ENCODE data around the gene OAS2. TPM values are rescaled to one million over a fixed set of nuclear protein-coding genes. Genes with fewer than 3 reads are reported as not detected.
A peak's percentile ranks its signal among the peaks of the same experiment; 100 is the strongest.

The OAS2 gene
- total RNA-seq, 3 donors from 2014 or later, result 27.8 to 36.0 (median 34.9) TPM

GRCh38 chr12:112965643-112966042 is 12.7 kb upstream of the OAS2 start:
- no peak overlapping the region for H3K4me3 Mint-ChIP-seq
- H3K4me1 Mint-ChIP-seq (ENCODE audit: low read depth), result peaks cover 4% of the 10 kb centered on the region
- DNase-seq (no peak), ATAC-seq (no peak)
- H3K9me3 Mint-ChIP-seq, result no peaks in the 10 kb centered on the region
- H3K27me3 Mint-ChIP-seq (ENCODE audit: low read depth), result no peaks in the 10 kb centered on the region
- peaks cover 57% of the 10 kb centered on the region for H3K36me3 Mint-ChIP-seq (ENCODE audit: insufficient read depth)

- no peak for DNase-seq
- no peak for ATAC-seq
- Mint-ChIP-seq H3K4me3 (no peak overlapping the region), H3K36me3 (ENCODE audit: insufficient read depth) (peaks cover 48% of the 10 kb centered on the region), H3K9me3 (no peaks in the 10 kb centered on the region), H3K27me3 (ENCODE audit: low read depth) (no peaks in the 10 kb centered on the region), H3K4me1 (ENCODE audit: low read depth) (no peaks in the 10 kb centered on the region)
Measured at GRCh38 chr12:112967306-112967705, 11.0 kb upstream of the OAS2 start.

GRCh38 chr12:112967858-112968257 is 10.5 kb upstream of the OAS2 start:
- Mint-ChIP-seq H3K4me3 (no peak overlapping the region), H3K36me3 (ENCODE audit: insufficient read depth) (peaks cover 42% of the 10 kb centered on the region), H3K4me1 (ENCODE audit: low read depth) (no peaks in the 10 kb centered on the region), H3K9me3 (no peaks in the 10 kb centered on the region), H3K27me3 (ENCODE audit: low read depth) (no peaks in the 10 kb centered on the region)
- DNase-seq (no peak), ATAC-seq (no peak)

- no peak overlapping the region for H3K4me3 Mint-ChIP-seq
- no peaks in the 10 kb centered on the region for H3K4me1 Mint-ChIP-seq (ENCODE audit: low read depth)
- H3K27me3 Mint-ChIP-seq (ENCODE audit: low read depth), result no peaks in the 10 kb centered on the region
- no peak for DNase-seq
- no peak for ATAC-seq
- peaks cover 31% of the 10 kb centered on the region for H3K36me3 Mint-ChIP-seq (ENCODE audit: insufficient read depth)
- no peaks in the 10 kb centered on the region for H3K9me3 Mint-ChIP-seq
Measured at GRCh38 chr12:112969547-112970306, 8.6 kb upstream of the OAS2 start.

GRCh38 chr12:112970391-112970790 is 7.9 kb upstream of the OAS2 start:
- ATAC-seq, result no peak
- no peaks in the 10 kb centered on the region for H3K4me1 Mint-ChIP-seq (ENCODE audit: low read depth)
- H3K9me3 Mint-ChIP-seq, result no peaks in the 10 kb centered on the region
- peaks cover 31% of the 10 kb centered on the region for H3K36me3 Mint-ChIP-seq (ENCODE audit: insufficient read depth)
- no peak for DNase-seq
- no peaks in the 10 kb centered on the region for H3K27me3 Mint-ChIP-seq (ENCODE audit: low read depth)
- no peak overlapping the region for H3K4me3 Mint-ChIP-seq

- DNase-seq (no peak), ATAC-seq (no peak)
- no peak overlapping the region for H3K4me3 Mint-ChIP-seq
- no peaks in the 10 kb centered on the region for H3K27me3 Mint-ChIP-seq (ENCODE audit: low read depth)
- no peaks in the 10 kb centered on the region for H3K4me1 Mint-ChIP-seq (ENCODE audit: low read depth)
- peaks cover 29% of the 10 kb centered on the region for H3K36me3 Mint-ChIP-seq (ENCODE audit: insufficient read depth)
- H3K9me3 Mint-ChIP-seq, result no peaks in the 10 kb centered on the region
Measured at GRCh38 chr12:112971248-112971647, 7.1 kb upstream of the OAS2 start.

GRCh38 chr12:112973011-112973735 is 5.1 kb upstream of the OAS2 start:
- no peak for ATAC-seq
- no peaks in the 10 kb centered on the region for H3K9me3 Mint-ChIP-seq

GRCh38 chr12:112973818-112974231 is 4.5 kb upstream of the OAS2 start:
- Mint-ChIP-seq H3K9me3 (no peaks in the 10 kb centered on the region), H3K4me3 (no peak overlapping the region), H3K4me1 (ENCODE audit: low read depth) (peaks cover 14% of the 10 kb centered on the region), H3K36me3 (ENCODE audit: insufficient read depth) (peaks cover 13% of the 10 kb centered on the region), H3K27me3 (ENCODE audit: low read depth) (no peaks in the 10 kb centered on the region)
- DNase-seq (no peak), ATAC-seq (no peak)

More at GRCh38 chr12:112973011-112973735, 5.1 kb upstream of the OAS2 start:
- no peaks in the 10 kb centered on the region for H3K27me3 Mint-ChIP-seq (ENCODE audit: low read depth)
- peaks cover 14% of the 10 kb centered on the region for H3K4me1 Mint-ChIP-seq (ENCODE audit: low read depth)
- peaks cover 13% of the 10 kb centered on the region for H3K36me3 Mint-ChIP-seq (ENCODE audit: insufficient read depth)
- no peak for DNase-seq
- H3K4me3 Mint-ChIP-seq, result no peak overlapping the region

GRCh38 chr12:112974904-112975303 is 3.4 kb upstream of the OAS2 start:
- H3K4me1 Mint-ChIP-seq (ENCODE audit: low read depth), result peaks cover 17% of the 10 kb centered on the region
- H3K9me3 Mint-ChIP-seq, result no peaks in the 10 kb centered on the region
- peaks cover 12% of the 10 kb centered on the region for H3K36me3 Mint-ChIP-seq (ENCODE audit: insufficient read depth)
- DNase-seq (no peak), ATAC-seq (no peak)
- no peaks in the 10 kb centered on the region for H3K27me3 Mint-ChIP-seq (ENCODE audit: low read depth)
- H3K4me3 Mint-ChIP-seq, result no peak overlapping the region

GRCh38 chr12:112977139-112977538 is 1.2 kb upstream of the OAS2 start:
- ATAC-seq, result no peak
- Mint-ChIP-seq H3K36me3 (ENCODE audit: insufficient read depth) (peaks cover 5% of the 10 kb centered on the region), H3K9me3 (peaks cover 3% of the 10 kb centered on the region)

GRCh38 chr12:112977641-112978040 is 678 bp upstream of the OAS2 start:
- Mint-ChIP-seq H3K27me3 (ENCODE audit: low read depth) (no peaks in the 10 kb centered on the region), H3K4me1 (ENCODE audit: low read depth) (peaks cover 42% of the 10 kb centered on the region), H3K4me3 (peak overlapping the region; percentile 98), H3K36me3 (ENCODE audit: insufficient read depth) (peaks cover 10% of the 10 kb centered on the region), H3K9me3 (peaks cover 7% of the 10 kb centered on the region)
- ATAC-seq (no peak), DNase-seq (no peak)

More at GRCh38 chr12:112977139-112977538, 1.2 kb upstream of the OAS2 start:
- Mint-ChIP-seq H3K27me3 (ENCODE audit: low read depth) (no peaks in the 10 kb centered on the region), H3K4me1 (ENCODE audit: low read depth) (peaks cover 37% of the 10 kb centered on the region), H3K4me3 (peak overlapping the region; percentile 8)
- no peak for DNase-seq

GRCh38 chr12:112979041-112979680 is 842 bp downstream of the OAS2 start:
- peaks cover 18% of the 10 kb centered on the region for H3K36me3 Mint-ChIP-seq (ENCODE audit: insufficient read depth)
- no peaks in the 10 kb centered on the region for H3K27me3 Mint-ChIP-seq (ENCODE audit: low read depth)
- peak overlapping the region; percentile 98 for H3K4me3 Mint-ChIP-seq
- H3K9me3 Mint-ChIP-seq, result peaks cover 8% of the 10 kb centered on the region
- DNase-seq (peak; percentile 23), ATAC-seq (peak; percentile 35 to 39)
- peaks cover 54% of the 10 kb centered on the region for H3K4me1 Mint-ChIP-seq (ENCODE audit: low read depth)

GRCh38 chr12:112980491-112981158 is 2.3 kb downstream of the OAS2 start:
- Mint-ChIP-seq H3K36me3 (ENCODE audit: insufficient read depth) (peaks cover 30% of the 10 kb centered on the region), H3K9me3 (peaks cover 21% of the 10 kb centered on the region), H3K4me1 (ENCODE audit: low read depth) (peaks cover 69% of the 10 kb centered on the region), H3K4me3 (peak overlapping the region; percentile 98), H3K27me3 (ENCODE audit: low read depth) (no peaks in the 10 kb centered on the region)
- ATAC-seq (no peak), DNase-seq (no peak)

- Mint-ChIP-seq H3K9me3 (peaks cover 21% of the 10 kb centered on the region), H3K36me3 (ENCODE audit: insufficient read depth) (peaks cover 69% of the 10 kb centered on the region), H3K27me3 (ENCODE audit: low read depth) (no peaks in the 10 kb centered on the region), H3K4me1 (ENCODE audit: low read depth) (peaks cover 84% of the 10 kb centered on the region), H3K4me3 (no peak overlapping the region)
- ATAC-seq (no peak), DNase-seq (no peak)
Measured at GRCh38 chr12:112985642-112986290, 7.4 kb downstream of the OAS2 start.

Measured in activated T-cell treated with anti-CD3 and anti-CD28 coated beads, Interleukin-2, amount 50 U/mL, for 4 hours (primary cell).